ENCODE results near the gene COL26A1.

COL26A1 gene

DNA sequence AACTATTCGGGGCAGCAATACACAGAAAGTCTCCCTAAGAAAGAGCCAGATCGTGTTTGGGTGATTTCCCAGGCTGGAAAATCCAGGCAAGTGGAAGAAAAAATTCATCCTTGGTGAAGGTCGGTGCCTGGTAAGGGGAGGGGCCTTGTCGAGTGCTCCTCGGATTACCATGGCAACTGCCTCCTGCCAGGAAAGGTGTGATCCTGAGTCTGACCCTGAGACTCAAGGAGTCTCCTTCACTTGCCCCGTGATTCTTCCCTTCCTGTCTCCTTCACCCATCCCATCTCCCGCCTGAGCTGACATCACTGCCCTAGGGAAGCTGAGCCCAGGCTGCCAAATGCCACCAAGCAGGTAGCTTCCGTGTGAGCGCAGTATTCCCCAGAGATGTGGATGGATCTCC is 154.2 kb downstream of the COL26A1 start:
- Mint-ChIP-seq H3K4me3 (no peak overlapping the region), H3K36me3 (no peaks in the 10 kb centered on the region), H3K27ac (no peak overlapping the region), H3K27me3 (no peaks in the 10 kb centered on the region), H3K9me3 (no peaks in the 10 kb centered on the region), H3K4me1 (no peaks in the 10 kb centered on the region)

DNA sequence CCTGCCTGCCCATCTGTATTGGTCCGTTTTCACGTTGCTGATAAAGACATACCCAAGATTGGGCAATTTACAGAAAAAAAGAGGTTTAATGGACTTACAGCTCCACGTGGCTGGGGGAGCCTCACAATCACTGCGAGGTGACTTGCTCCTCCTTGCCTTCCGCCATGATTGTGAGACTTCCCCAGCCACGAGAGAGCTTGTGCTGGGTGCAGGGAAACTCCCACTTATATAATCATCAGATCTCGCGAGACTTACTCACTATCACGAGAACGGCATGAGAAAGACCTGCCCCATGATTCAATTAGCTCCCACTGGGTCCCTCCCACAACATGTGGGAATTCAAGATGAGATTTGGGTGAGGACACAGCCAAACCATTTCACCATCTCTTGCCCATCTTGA is 154.6 kb downstream of the COL26A1 start:
- Mint-ChIP-seq H3K9me3 (no peaks in the 10 kb centered on the region), H3K4me3 (no peak overlapping the region), H3K36me3 (no peaks in the 10 kb centered on the region), H3K27me3 (no peaks in the 10 kb centered on the region), H3K4me1 (no peaks in the 10 kb centered on the region), H3K27ac (no peak overlapping the region)

DNA sequence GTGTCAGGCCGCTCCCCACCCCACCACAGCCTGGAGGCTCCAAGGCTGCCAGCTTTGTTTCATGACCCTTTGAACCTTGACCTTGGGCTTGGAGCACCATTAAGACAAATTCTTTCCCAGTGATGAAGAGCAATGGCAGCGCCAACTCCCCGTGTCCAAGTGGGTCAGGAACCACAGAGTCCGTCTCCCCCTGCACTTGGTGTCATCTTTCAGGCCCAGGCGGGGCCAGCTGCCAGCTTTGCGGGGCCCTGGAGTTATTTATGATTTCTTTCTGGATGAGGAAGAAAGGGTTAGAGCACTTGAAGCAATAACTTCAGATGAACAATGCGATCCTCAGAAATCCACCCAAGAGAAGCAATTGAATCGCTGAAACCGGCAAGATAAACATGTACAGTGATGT is 155.7 kb downstream of the COL26A1 start:
- H3K27me3 Mint-ChIP-seq: no peaks in the 10 kb centered on the region
- no peak overlapping the region for H3K27ac Mint-ChIP-seq
- no peaks in the 10 kb centered on the region for H3K4me1 Mint-ChIP-seq
- H3K4me3 Mint-ChIP-seq: no peak overlapping the region
- H3K9me3 Mint-ChIP-seq: no peaks in the 10 kb centered on the region
- no peaks in the 10 kb centered on the region for H3K36me3 Mint-ChIP-seq

DNA sequence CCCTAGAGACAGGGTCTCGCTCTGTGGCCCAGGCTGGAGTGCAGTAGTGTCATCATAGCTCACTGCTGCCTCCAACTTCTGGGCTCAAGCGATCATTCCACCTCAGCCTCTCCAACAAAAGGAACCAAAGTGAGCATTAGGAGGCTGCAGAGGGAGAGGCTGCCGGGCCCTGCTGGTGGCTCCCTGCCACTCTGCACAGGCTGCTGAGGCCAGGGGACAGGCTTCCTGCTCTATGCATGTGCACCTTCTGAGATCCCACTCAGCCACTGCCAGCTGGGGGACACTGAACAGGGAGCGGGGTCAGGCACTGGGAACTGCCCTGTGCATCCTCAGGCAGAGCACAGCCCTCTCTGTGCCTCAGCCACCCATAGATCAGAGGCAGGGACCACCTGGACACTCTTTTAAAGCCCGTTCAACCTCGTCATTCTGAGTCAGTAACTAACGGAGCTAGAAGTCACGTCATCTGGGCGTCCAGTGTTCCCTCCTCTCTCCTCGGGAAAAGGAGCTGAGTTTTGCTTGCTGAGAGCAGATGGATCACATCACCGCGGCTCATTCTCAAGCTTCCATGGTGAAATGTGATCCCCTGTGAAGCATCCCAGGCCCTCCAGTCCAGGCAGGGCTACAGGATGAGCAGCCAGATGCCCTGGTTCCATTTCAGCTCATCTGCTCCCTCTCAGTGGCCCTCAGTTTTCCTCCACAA is 156.8 kb downstream of the COL26A1 start:
- Mint-ChIP-seq H3K27me3 (peaks cover under 1% of the 10 kb centered on the region), H3K4me3 (no peak overlapping the region), H3K4me1 (no peaks in the 10 kb centered on the region), H3K27ac (no peak overlapping the region), H3K9me3 (no peaks in the 10 kb centered on the region), H3K36me3 (no peaks in the 10 kb centered on the region)

DNA sequence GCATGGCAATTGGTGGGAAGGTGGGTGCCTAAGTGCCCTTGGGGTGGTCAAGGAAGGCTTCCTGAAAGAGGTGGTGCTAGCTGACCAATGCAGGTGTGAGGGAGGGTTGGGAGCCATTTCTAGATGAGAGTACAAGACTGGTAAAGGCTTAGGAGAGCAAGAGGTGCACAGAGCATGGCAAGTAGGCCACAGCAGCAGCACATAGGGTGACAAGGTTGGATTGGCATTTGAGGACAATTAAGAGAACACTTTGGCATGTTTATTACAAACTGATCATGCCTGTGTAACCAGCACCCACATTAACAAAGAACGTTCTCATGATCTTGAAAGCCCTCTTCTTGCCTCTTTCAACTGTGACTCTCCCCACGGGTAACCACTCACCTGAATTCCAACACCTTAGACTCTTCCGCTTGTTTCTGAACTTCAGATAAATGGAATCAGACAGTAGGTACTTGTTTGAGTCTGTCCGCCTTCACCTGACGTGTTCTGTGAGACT is 158.8 kb downstream of the COL26A1 start:
- Mint-ChIP-seq H3K27me3 (peaks cover 2% of the 10 kb centered on the region), H3K4me1 (no peaks in the 10 kb centered on the region), H3K36me3 (no peaks in the 10 kb centered on the region), H3K9me3 (no peaks in the 10 kb centered on the region), H3K27ac (no peak overlapping the region), H3K4me3 (no peak overlapping the region)

DNA sequence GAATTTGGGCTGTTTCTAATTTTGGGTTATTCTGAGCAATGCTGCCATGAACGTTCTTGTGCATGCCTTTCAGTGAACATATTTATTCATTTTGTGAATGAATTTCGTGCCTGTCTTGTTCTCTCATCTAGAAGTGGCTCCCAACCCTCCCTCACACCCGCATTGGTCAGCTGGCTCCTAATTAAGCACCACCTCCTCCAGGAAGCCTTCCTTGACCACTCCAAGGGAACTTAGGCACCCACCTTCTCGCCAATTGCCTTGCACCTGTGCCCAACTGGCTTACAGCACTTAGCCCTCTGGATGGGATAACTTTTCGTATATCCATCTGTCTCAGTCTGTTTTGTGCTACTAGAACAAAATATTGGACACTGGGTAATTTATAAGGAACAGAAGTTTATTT is 159.3 kb downstream of the COL26A1 start:
- no peaks in the 10 kb centered on the region for H3K9me3 Mint-ChIP-seq
- peaks cover 4% of the 10 kb centered on the region for H3K27me3 Mint-ChIP-seq

DNA sequence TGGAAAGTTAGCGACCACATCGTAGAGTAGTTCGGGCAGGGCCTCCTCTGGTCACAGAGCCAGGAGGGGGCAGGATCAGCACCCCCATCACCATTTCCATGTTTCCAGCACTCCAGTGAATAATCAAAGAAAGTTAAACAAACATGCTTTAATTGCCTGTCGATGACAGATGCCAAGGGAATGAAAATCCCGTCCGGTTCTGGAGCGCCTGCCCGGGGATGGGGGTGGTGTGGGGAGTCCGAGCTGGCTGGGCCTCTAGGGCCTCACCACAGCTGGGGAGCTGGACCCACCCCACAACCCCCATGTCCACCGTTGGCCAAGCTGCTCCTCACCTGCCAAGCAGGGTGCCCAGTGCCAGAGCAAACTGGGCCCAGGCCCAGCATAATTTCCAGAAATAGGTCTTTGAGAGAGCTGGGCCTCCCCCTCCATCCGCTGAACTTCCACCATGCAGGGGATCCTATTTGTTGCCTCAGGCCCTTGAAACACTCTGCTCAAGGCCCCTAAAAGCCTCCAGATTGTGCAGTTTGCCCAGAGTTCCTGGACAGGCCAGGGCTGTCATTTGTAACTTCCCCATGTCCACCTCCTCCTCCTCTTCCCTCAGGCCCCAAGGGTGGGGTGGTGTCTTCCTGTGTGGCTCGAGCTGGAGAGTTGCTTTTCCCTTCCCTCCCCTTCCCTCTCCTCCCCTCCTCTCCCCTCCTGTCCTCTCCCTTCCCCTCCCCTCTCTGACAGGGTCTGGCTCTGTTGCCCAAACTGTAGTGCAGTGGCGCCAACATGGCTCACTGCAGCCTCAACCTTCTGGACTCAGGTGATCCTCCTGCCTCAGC is 165.4 kb downstream of the COL26A1 start:
- no peak overlapping the region for H3K27ac Mint-ChIP-seq

More for the DNA sequence above, 159.3 kb downstream of the COL26A1 start:
- Mint-ChIP-seq H3K36me3 (no peaks in the 10 kb centered on the region), H3K4me3 (no peak overlapping the region), H3K27ac (no peak overlapping the region), H3K4me1 (no peaks in the 10 kb centered on the region)

DNA sequence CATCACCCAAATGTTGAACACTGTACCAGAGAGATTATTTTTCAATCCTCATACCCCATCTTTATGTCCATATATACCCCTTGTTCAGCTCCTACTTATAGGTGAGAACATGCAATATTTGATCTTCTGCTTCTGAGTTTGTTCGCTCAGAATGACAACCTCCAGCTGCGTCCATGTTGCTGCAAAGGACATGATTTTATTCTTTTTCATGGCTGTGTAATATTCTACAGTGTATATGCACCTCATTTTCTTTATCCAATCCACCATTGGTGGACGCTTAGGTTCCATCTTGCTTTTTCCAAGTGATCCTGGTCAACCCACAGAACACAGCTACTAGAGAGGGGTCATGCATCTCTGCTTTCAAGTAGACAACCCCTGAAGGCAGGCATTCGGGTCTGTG is 166.9 kb downstream of the COL26A1 start:
- Mint-ChIP-seq H3K27me3 (peaks cover 6% of the 10 kb centered on the region), H3K9me3 (no peaks in the 10 kb centered on the region), H3K4me1 (no peaks in the 10 kb centered on the region), H3K27ac (no peak overlapping the region), H3K36me3 (no peaks in the 10 kb centered on the region), H3K4me3 (no peak overlapping the region)

More for the DNA sequence above, 165.4 kb downstream of the COL26A1 start:
- H3K27me3 Mint-ChIP-seq: peaks cover 8% of the 10 kb centered on the region
- no peaks in the 10 kb centered on the region for H3K9me3 Mint-ChIP-seq
- H3K4me3 Mint-ChIP-seq: no peak overlapping the region
- no peaks in the 10 kb centered on the region for H3K4me1 Mint-ChIP-seq
- no peaks in the 10 kb centered on the region for H3K36me3 Mint-ChIP-seq

DNA sequence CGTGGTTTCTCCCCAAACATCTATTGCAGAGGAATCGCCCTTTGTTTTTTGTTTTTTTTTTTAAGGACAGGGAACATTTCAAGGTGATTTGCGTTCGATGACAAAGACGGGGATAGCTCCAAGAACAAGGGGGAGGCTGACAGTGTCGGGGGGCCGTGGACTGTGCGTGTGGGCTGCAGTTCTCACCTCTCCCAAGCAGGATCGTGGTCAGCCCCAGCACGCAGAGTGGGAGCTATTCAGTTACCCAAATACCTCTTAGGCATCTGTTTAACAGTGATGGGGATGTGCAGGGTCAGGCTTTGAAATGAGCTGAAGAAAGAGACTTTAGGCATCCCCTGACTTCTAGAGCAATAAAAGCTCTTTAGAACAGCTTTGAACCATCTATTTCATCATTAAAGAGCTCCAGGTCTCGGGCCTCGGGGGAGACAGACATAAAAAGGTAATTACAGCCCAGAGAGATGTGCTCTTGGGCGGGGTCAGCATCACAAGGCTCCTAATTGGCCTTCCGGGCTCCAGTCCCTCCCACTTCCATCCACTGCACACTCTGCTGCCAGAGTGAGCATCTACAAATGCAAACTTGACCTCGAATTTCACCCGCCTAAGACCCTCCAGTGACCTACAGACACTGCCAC is 169.2 kb downstream of the COL26A1 start:
- no peak overlapping the region for H3K4me3 Mint-ChIP-seq
- no peaks in the 10 kb centered on the region for H3K4me1 Mint-ChIP-seq
- H3K9me3 Mint-ChIP-seq: no peaks in the 10 kb centered on the region
- peaks cover 4% of the 10 kb centered on the region for H3K27me3 Mint-ChIP-seq
- H3K36me3 Mint-ChIP-seq: no peaks in the 10 kb centered on the region
- no peak overlapping the region for H3K27ac Mint-ChIP-seq

DNA sequence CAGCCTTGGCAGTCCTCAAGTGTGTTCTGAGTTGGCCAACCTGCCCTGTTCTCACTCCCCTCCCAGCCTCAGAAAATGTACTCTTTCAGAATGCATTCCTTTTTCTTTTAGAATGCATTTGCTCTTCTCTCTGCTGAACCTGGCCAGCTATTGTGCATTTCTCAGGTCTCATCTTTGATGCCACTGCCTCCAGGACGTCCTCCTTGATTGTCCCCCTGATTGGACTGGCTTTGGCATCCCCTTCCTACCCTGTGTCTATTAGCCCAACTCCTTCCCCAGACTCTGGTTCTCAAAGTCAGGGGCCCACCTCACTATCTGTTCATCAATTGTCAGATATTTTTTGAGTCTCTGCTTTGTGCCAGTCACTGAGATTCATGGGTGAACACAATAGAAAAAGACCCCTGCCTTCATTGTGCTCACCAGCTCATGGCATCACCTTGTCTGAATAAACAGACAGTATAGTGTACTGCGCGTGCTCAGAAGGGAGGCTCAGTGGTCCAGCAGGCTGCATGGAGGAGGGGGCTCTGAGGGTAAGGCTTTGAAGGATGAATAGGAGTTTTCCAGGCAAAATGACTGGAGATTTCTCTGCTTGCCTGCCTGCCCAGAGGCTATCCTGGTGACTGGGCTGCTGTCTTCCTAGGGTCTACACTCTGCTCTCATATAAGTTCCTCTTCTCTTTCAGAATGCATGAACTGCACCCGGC is 169.9 kb downstream of the COL26A1 start:
- Mint-ChIP-seq H3K27me3 (peaks cover 2% of the 10 kb centered on the region), H3K9me3 (no peaks in the 10 kb centered on the region), H3K27ac (peak overlapping the region; percentile 14), H3K4me1 (no peaks in the 10 kb centered on the region), H3K4me3 (no peak overlapping the region), H3K36me3 (no peaks in the 10 kb centered on the region)

DNA sequence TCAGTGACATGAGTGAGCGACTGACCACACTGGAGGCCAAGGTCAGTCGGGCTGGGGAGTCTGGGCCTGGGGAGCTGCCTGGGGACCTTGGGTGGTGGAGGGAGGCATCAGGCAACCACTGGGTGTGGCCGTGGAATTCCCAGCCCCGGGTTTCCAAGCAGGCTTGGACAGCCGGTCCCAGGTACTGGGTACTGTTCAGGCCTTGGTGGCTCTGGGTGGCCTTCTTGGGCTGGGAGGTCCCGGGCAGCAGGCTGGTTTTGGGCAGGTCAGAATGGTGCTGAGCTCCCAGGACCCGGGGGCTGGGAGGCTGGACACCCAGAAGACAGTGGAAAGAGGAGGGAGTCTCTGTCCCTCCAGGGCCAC is 170.4 kb downstream of the COL26A1 start:
- H3K27ac Mint-ChIP-seq: no peak overlapping the region
- H3K27me3 Mint-ChIP-seq: peaks cover 2% of the 10 kb centered on the region
- no peaks in the 10 kb centered on the region for H3K9me3 Mint-ChIP-seq
- no peaks in the 10 kb centered on the region for H3K4me1 Mint-ChIP-seq
- H3K4me3 Mint-ChIP-seq: no peak overlapping the region
- no peaks in the 10 kb centered on the region for H3K36me3 Mint-ChIP-seq

DNA sequence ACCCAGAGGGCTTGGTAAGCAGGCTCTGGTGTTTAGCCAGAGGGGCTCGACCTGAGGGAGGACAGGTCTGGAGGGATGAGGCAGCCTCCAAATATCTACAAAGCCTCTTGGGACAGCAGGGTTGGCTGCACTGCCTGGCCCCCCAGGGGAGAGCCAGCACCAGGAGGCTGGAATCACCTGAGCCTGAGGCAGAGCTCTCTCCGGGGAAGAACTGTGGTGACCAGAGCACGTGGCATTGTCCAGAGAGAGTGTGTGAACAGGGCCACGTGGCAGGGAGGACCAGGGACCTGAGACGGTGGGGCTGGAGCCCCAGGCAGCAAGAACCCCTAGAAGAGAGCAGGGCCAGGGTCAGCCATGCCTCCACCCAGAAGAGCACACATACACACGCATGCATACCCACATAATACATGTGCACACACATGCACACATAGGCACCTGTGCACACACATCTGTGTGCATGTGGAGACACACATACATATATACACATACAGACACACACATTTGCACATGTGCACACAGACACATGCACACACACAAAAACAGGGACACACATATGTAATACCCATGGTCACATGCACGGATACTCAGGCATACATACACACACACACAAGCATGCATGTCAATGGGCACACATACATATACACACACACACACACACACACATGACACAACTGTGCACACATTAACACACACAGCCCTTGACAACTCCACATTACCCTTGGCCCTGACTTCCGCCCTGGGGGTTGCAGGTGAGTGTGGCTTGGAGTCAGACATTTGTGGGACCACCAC is 171.5 kb downstream of the COL26A1 start:
- Mint-ChIP-seq H3K36me3 (no peaks in the 10 kb centered on the region), H3K4me3 (no peak overlapping the region), H3K27ac (no peak overlapping the region), H3K4me1 (no peaks in the 10 kb centered on the region), H3K9me3 (no peaks in the 10 kb centered on the region), H3K27me3 (peaks cover 2% of the 10 kb centered on the region)

DNA sequence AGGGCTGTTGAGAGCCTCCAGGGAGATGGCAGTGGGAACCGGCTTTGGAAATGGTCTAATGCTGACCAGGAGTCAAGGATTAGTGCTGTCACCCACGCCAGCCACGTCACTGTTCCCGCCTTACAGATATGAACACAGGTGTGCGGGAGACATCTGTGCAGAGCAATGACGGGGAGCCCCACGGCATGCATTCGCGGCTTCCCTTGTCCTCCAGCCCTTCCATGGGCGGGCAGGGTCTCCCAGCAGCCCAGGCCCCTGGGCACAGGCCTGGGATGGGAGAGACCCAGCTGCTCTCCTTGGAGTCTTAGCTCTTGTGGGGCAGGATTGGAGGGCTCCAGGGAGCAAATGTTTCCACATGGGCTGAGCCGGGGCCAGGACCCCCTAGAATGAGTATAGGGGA is 172.2 kb downstream of the COL26A1 start:
- H3K27me3 Mint-ChIP-seq: peaks cover under 1% of the 10 kb centered on the region
- H3K36me3 Mint-ChIP-seq: no peaks in the 10 kb centered on the region
- H3K4me3 Mint-ChIP-seq: no peak overlapping the region
- H3K4me1 Mint-ChIP-seq: no peaks in the 10 kb centered on the region
- no peak overlapping the region for H3K27ac Mint-ChIP-seq
- H3K9me3 Mint-ChIP-seq: no peaks in the 10 kb centered on the region

DNA sequence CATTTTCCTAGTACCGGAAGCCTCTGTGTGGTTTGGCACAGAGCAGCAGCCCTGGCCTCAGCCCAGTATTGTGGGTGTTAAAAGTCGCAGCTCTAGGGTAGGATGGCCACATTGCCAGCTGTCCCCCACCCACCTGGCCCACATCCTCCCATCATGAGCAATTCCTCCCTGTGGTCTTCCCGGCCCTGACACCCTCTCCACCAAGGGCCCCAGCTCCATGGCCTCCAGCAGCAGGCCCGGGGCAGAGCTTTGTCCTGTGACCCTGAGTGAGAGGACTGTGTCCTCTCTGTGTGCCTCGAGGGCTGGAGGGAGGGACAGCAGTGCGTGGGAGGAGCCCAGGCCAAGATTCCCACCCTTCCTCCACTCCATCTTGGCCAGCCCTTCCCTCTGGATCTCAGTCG is 172.7 kb downstream of the COL26A1 start:
- Mint-ChIP-seq H3K27me3 (no peaks in the 10 kb centered on the region), H3K4me3 (no peak overlapping the region), H3K27ac (no peak overlapping the region), H3K4me1 (no peaks in the 10 kb centered on the region), H3K36me3 (no peaks in the 10 kb centered on the region), H3K9me3 (no peaks in the 10 kb centered on the region)

DNA sequence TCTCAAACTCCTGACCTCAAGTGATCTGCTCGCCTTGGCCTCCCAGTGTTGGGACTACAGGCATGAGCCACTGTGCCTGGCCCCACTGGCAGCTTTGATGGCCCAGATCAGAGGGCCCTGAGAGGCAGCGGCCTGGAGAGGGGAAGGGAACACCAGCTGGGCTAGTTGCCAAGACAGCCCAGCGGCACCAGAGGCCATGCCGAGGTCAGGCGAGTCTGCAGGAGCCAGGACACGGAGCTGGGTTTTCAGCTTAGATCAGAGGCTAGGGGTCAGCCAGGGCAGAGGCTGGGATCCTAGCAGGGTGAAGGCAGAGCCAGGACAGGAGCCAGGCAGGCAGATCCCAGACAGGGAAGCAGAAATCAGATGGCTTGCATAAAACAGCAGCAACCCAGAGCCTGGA is 173.6 kb downstream of the COL26A1 start:
- Mint-ChIP-seq H3K27me3 (no peaks in the 10 kb centered on the region), H3K9me3 (no peaks in the 10 kb centered on the region), H3K27ac (no peak overlapping the region), H3K4me1 (no peaks in the 10 kb centered on the region), H3K36me3 (no peaks in the 10 kb centered on the region), H3K4me3 (no peak overlapping the region)
